Spinal cord (tissue), 10 donors: ENCODE results near the gene EPAS1. TPM values are rescaled to one million over a fixed set of nuclear protein-coding genes. Genes with fewer than 3 reads are reported as not detected.

Experiments
- DNase-seq, 6 donors: peaks; one replicate each; pipeline versions ENCODE4 v3.0.0 to v3.0.0-alpha.2; 2013 to 2015; ENCODE audit warnings: low spot score in 6 of 6, low read depth in 4 of 6
- H3K27ac ChIP-seq: one replicate; pipeline ENCODE4 v1.5.1; 2013; ENCODE audit warnings: low read depth, low read length, control low read depth
- H3K27me3 ChIP-seq: one replicate; pipeline ENCODE4 v1.6.1; 2013; ENCODE audit warnings: low read length; ENCODE audit not compliant: control insufficient read depth, insufficient read depth
- H3K36me3 ChIP-seq: one replicate; pipeline ENCODE4 v1.6.1; 2013; ENCODE audit warnings: low read length; ENCODE audit not compliant: control insufficient read depth, insufficient read depth
- H3K4me1 ChIP-seq: one replicate; pipeline ENCODE4 v1.6.1; 2013; ENCODE audit warnings: low read length; ENCODE audit not compliant: control insufficient read depth, insufficient read depth
- H3K4me3 ChIP-seq: one replicate; pipeline ENCODE4 v1.5.1; 2013; ENCODE audit warnings: low read depth, low read length, control low read depth
- H3K9me3 ChIP-seq: one replicate; pipeline ENCODE4 v1.6.1; 2013; ENCODE audit warnings: low read length; ENCODE audit not compliant: control insufficient read depth, insufficient read depth
- WGBS: methylation state at CpG from one replicate; pipeline ENCODE4 v1.1.5; 2013; ENCODE audit warnings: missing lambda C conversion rate; ENCODE audit not compliant: insufficient coverage; 5-methylcytosine and 5-hydroxymethylcytosine counted together
- polyA plus RNA-seq, 2 donors: library from polyadenylated mRNA; unstranded; fragments of 120-200 nt; gene quantifications; one replicate each; pipeline ENCODE4 v1.2.1, GENCODE V29; 2013; ENCODE audit not compliant: insufficient read length in 2 of 2
- total RNA-seq, 2 donors: library from RNA; depleted of rRNA in 1 of 2; stranded (reverse); fragments of 120-200 nt in 1 of 2; fragments of >200 nt in 1 of 2; gene quantifications; one replicate each; pipeline versions ENCODE4 v1.2.3 to v1.2.4, GENCODE V29; 2013 to 2014
- donor health status: healthy.

Gene EPAS1
- total and polyA plus RNA-seq, 4 donors: 29.2 to 53.7 (median 45.0) TPM

GRCh38 chr2:46281939-46282338, 15.3 kb upstream of the EPAS1 start:
- Histone ChIP-seq H3K4me1 (no peaks in the 10 kb centered on the region), H3K27ac (no peak overlapping the region), H3K9me3 (no peaks in the 10 kb centered on the region), H3K4me3 (no peak overlapping the region), H3K36me3 (no peaks in the 10 kb centered on the region), H3K27me3 (no peaks in the 10 kb centered on the region)
- DNase-seq: no peak
- WGBS: 67% methylated on average over 1 of the region's 1 CpG

GRCh38 chr2:46283693-46284092, 13.5 kb upstream of the EPAS1 start:
- Histone ChIP-seq H3K27ac (no peak overlapping the region), H3K4me3 (no peak overlapping the region), H3K36me3 (no peaks in the 10 kb centered on the region), H3K4me1 (no peaks in the 10 kb centered on the region), H3K27me3 (no peaks in the 10 kb centered on the region), H3K9me3 (no peaks in the 10 kb centered on the region)
- 100% methylated on average over 3 of the region's 3 CpGs for WGBS
- no peak for DNase-seq

GRCh38 chr2:46284260-46284659, 12.9 kb upstream of the EPAS1 start:
- WGBS: no CpG with 5 or more reads among the region's 1 CpG
- Histone ChIP-seq H3K36me3 (no peaks in the 10 kb centered on the region), H3K9me3 (no peaks in the 10 kb centered on the region), H3K27me3 (no peaks in the 10 kb centered on the region), H3K27ac (no peak overlapping the region), H3K4me1 (no peaks in the 10 kb centered on the region), H3K4me3 (no peak overlapping the region)
- DNase-seq: no peak

- H3K27me3 ChIP-seq: no peaks in the 10 kb centered on the region
Measured at GRCh38 chr2:46284796-46285195, 12.4 kb upstream of the EPAS1 start.

GRCh38 chr2:46286715-46287114, 10.5 kb upstream of the EPAS1 start:
- Histone ChIP-seq H3K4me3 (no peak overlapping the region), H3K9me3 (no peaks in the 10 kb centered on the region), H3K27ac (no peak overlapping the region), H3K4me1 (no peaks in the 10 kb centered on the region), H3K36me3 (no peaks in the 10 kb centered on the region), H3K27me3 (no peaks in the 10 kb centered on the region)
- no peak for DNase-seq
- WGBS: 74% methylated on average over 2 of the region's 3 CpGs

More at GRCh38 chr2:46284796-46285195, 12.4 kb upstream of the EPAS1 start:
- Histone ChIP-seq H3K36me3 (no peaks in the 10 kb centered on the region), H3K4me1 (no peaks in the 10 kb centered on the region), H3K9me3 (no peaks in the 10 kb centered on the region), H3K4me3 (no peak overlapping the region), H3K27ac (no peak overlapping the region)
- WGBS: 27% methylated on average over 2 of the region's 5 CpGs
- peak in 1 of 6 donors; percentile 64 for DNase-seq

GRCh38 chr2:46290078-46290477, 7.1 kb upstream of the EPAS1 start:
- H3K4me1 ChIP-seq: no peaks in the 10 kb centered on the region
- H3K4me3 ChIP-seq: no peak overlapping the region
- no peak for DNase-seq
- peaks cover 5% of the 10 kb centered on the region for H3K27me3 ChIP-seq
- no peaks in the 10 kb centered on the region for H3K9me3 ChIP-seq
- WGBS: 98% methylated on average over 4 of the region's 5 CpGs
- H3K27ac ChIP-seq: no peak overlapping the region
- no peaks in the 10 kb centered on the region for H3K36me3 ChIP-seq

- H3K9me3 ChIP-seq: no peaks in the 10 kb centered on the region
- no peak overlapping the region for H3K4me3 ChIP-seq
- H3K27ac ChIP-seq: no peak overlapping the region
- no peaks in the 10 kb centered on the region for H3K36me3 ChIP-seq
- no peak for DNase-seq
- no CpG with 5 or more reads among the region's 4 CpGs for WGBS
- H3K27me3 ChIP-seq: peaks cover 34% of the 10 kb centered on the region
- H3K4me1 ChIP-seq: peaks cover 19% of the 10 kb centered on the region
Measured at GRCh38 chr2:46293466-46293865, 3.7 kb upstream of the EPAS1 start.

GRCh38 chr2:46294176-46294836, 2.9 kb upstream of the EPAS1 start:
- Histone ChIP-seq H3K4me1 (peaks cover 27% of the 10 kb centered on the region), H3K36me3 (no peaks in the 10 kb centered on the region), H3K9me3 (no peaks in the 10 kb centered on the region), H3K27me3 (peaks cover 42% of the 10 kb centered on the region), H3K27ac (no peak overlapping the region), H3K4me3 (no peak overlapping the region)
- WGBS: 54% methylated on average over 6 of the region's 7 CpGs
- DNase-seq: no peak

GRCh38 chr2:46296216-46296839, 879 bp upstream of the EPAS1 start:
- no peaks in the 10 kb centered on the region for H3K9me3 ChIP-seq
- DNase-seq: peak in 1 of 6 donors; percentile 40
- H3K36me3 ChIP-seq: no peaks in the 10 kb centered on the region
- 10% methylated on average over 27 of the region's 28 CpGs for WGBS
- H3K4me1 ChIP-seq: peaks cover 34% of the 10 kb centered on the region
- H3K27me3 ChIP-seq: peaks cover 62% of the 10 kb centered on the region
- peak overlapping the region; percentile 71 for H3K27ac ChIP-seq
- H3K4me3 ChIP-seq: peak overlapping the region; percentile 43
